Muscle of leg (tissue), 9 donors: ENCODE measurements around the gene NOSTRIN. TPM values are rescaled to one million over a fixed set of nuclear protein-coding genes. Genes with fewer than 3 reads are reported as not detected.

Experiments used
- polyA plus RNA-seq, 8 donors: library from polyadenylated mRNA; unstranded; fragments of 120-200 nt; gene quantifications; one replicate each; pipeline versions ENCODE4 v1.2.1 to v1.2.3, GENCODE V29; 2013; ENCODE audit warnings: inconsistent platforms in 1 of 8, low replicate concordance in 1 of 8; ENCODE audit not compliant: insufficient read length in 8 of 8, insufficient read depth in 1 of 8
- total RNA-seq: library from RNA; stranded (reverse); fragments of 120-200 nt; gene quantifications from one replicate; pipeline ENCODE4 v1.2.4, GENCODE V29; 2013

Gene NOSTRIN
- total and polyA plus RNA-seq, 9 donors = 7.7 to 15.1 (median 10.2) TPM

Other genes starting within 250 kb of the NOSTRIN start
- gene SPC25, start 87.8 kb downstream of the NOSTRIN start, total RNA-seq = 5.3 TPM
- 10 to 100 TPM in 5 of 8 donors, 1 to 10 TPM in 3; 9.0 to 13.0 (median 10.8) TPM for gene SPC25, start 87.8 kb downstream of the NOSTRIN start, polyA plus RNA-seq
- not detected for gene G6PC2, start 98.7 kb downstream of the NOSTRIN start, total RNA-seq
- gene G6PC2, start 98.7 kb downstream of the NOSTRIN start, polyA plus RNA-seq = under 1 TPM in 1 of 8 donors, not detected in 7; 0.04 TPM
- gene ABCB11, start 228.7 kb downstream of the NOSTRIN start, total RNA-seq = 0.04 TPM
- gene ABCB11, start 228.7 kb downstream of the NOSTRIN start, polyA plus RNA-seq = under 1 TPM in 5 of 8 donors, not detected in 3; 0.11 to 0.27 (median 0.13) TPM